Tibial nerve (tissue), 4 donors: Measurements from ENCODE around the gene LUC7L2. TPM values are rescaled to one million over a fixed set of nuclear protein-coding genes. Genes with fewer than 3 reads are reported as not detected.
"Not testable (repeated sequence)": the region's sequence is repeated elsewhere in the genome, so short reads cannot be mapped to it uniquely, and the experiment has no call there.

Experiments used
- DNase-seq, 2 donors: peaks; one replicate each; pipeline ENCODE4 v3.0.0-alpha.2; 2019; ENCODE audit warnings: low spot score in 2 of 2
- H3K27ac ChIP-seq, 4 donors: fragments of 200-600 bp; sonication (generic) in 3 of 4; one replicate each; pipeline ENCODE4 v1.5.1; 2017 to 2019; ENCODE audit warnings: mild to moderate bottlenecking in 1 of 4
- H3K27me3 ChIP-seq, 2 donors: fragments of 200-600 bp; sonication (generic) in 1 of 2; one replicate each; pipeline versions ENCODE4 v1.5.1 to v1.6.0; 2017 to 2019
- H3K36me3 ChIP-seq, 3 donors: fragments of 200-600 bp; sonication (generic); one replicate each; pipeline ENCODE4 v1.5.1; 2018 to 2019
- H3K4me1 ChIP-seq, 4 donors: fragments of 200-600 bp; sonication (generic) in 3 of 4; one replicate each; pipeline ENCODE4 v1.5.1; 2017 to 2019
- H3K4me3 ChIP-seq, 4 donors: fragments of 200-600 bp; sonication (generic) in 3 of 4; one replicate each; pipeline ENCODE4 v1.5.1; 2017 to 2019; ENCODE audit warnings: mild to moderate bottlenecking in 1 of 4, moderate library complexity in 1 of 4
- H3K9me3 ChIP-seq, 4 donors: fragments of 200-600 bp; sonication (generic) in 3 of 4; one replicate each; pipeline ENCODE4 v1.5.1; 2017 to 2019
- CTCF ChIP-seq, 5 experiments: fragments of 200-600 bp in 3 of 5; fragments of 450-650 bp in 2 of 5; sonication (generic) in 3 of 5; IDR thresholded peaks; one replicate each; pipeline ENCODE4 v1.5.1; 2016 to 2019; ENCODE audit warnings: antibody characterized with exemption in 5 of 5, mild to moderate bottlenecking in 3 of 5, moderate library complexity in 2 of 5
- EP300 ChIP-seq, 2 donors: sonication (generic); formaldehyde crosslinking; IDR thresholded peaks; one replicate each; pipeline ENCODE4 v1.6.1; 2017; ENCODE audit warnings: antibody characterized with exemption in 2 of 2, mild to moderate bottlenecking in 1 of 2
- POLR2A ChIP-seq, 2 donors: fragments of 450-650 bp; IDR thresholded peaks; one replicate each; pipeline ENCODE4 v1.6.1; 2017; ENCODE audit warnings: antibody characterized with exemption in 2 of 2, mild to moderate bottlenecking in 2 of 2, moderate library complexity in 2 of 2
- WGBS, 2 donors: methylation state at CpG; one replicate each; pipeline ENCODE4 v1.1.5; 2018; 5-methylcytosine and 5-hydroxymethylcytosine counted together
- total RNA-seq, 4 donors: library from RNA; depleted of rRNA; stranded (reverse); fragments of >200 nt; gene quantifications; one replicate each; pipeline ENCODE4 v1.1.0, GENCODE V29; 2016

LUC7L2 gene
- total RNA-seq, result 100 to 1,000 TPM in 2 of 4 donors, 10 to 100 TPM in 2; 76.2 to 107 (median 102) TPM

- H3K4me3 ChIP-seq, result peak within 1 kb of the TSS; percentile 67 to 80 (median 72)
- no peaks in the 10 kb centered on the region for H3K9me3 ChIP-seq
- DNase-seq, result peak; percentile 99 to 100
- no peaks in the 10 kb centered on the region for H3K36me3 ChIP-seq
- TF ChIP-seq POLR2A (IDR thresholded peaks at IDR 0.05) (peak; percentile 78 to 96), CTCF (IDR thresholded peaks at IDR 0.05) (peak in 4 of 5 experiments; percentile 5 to 60 (median 18)), EP300 (IDR thresholded peaks at IDR 0.05) (peak; percentile 80 to 99)
- 1 to 2% methylated on average over 47 to 73 of the region's 98 CpGs for WGBS, 2 donors
- H3K4me1 ChIP-seq, result peaks cover 0 to 47% (median 25%) of the 10 kb centered on the region in 4 donors
- peak within 1 kb of the TSS; percentile 98 to 100 (median 98) for H3K27ac ChIP-seq
- H3K27me3 ChIP-seq, result no peaks in the 10 kb centered on the region
Measured at GRCh38 chr7:139359366-139360209, at the start of gene LUC7L2. TSS of gene LUC7L2 (plus strand) at chr7:139359894. CDS start at chr7:139360262, 368 bp downstream.

GRCh38 chr7:139317939-139318505, 41.7 kb upstream of the LUC7L2 start:
- Histone ChIP-seq H3K27ac (no peak overlapping the region), H3K4me3 (no peak overlapping the region), H3K36me3 (no peaks in the 10 kb centered on the region), H3K4me1 (no peaks in the 10 kb centered on the region), H3K9me3 (no peaks in the 10 kb centered on the region), H3K27me3 (no peaks in the 10 kb centered on the region)
- TF ChIP-seq EP300 (IDR thresholded peaks at IDR 0.05), result no peak
- no peak for TF ChIP-seq CTCF (IDR thresholded peaks at IDR 0.05)
- TF ChIP-seq POLR2A (IDR thresholded peaks at IDR 0.05), result no peak
- 86 to 90% methylated on average over 5 of the region's 5 CpGs for WGBS, 2 donors
- DNase-seq, result no peak

- TF ChIP-seq EP300 (IDR thresholded peaks at IDR 0.05) (no peak), CTCF (IDR thresholded peaks at IDR 0.05) (peak in 1 of 5 experiments; percentile 13)
- DNase-seq, result no peak
- Histone ChIP-seq H3K27ac (no peak overlapping the region), H3K36me3 (no peaks in the 10 kb centered on the region), H3K9me3 (no peaks in the 10 kb centered on the region), H3K4me1 (no peaks in the 10 kb centered on the region), H3K4me3 (no peak overlapping the region), H3K27me3 (no peaks in the 10 kb centered on the region)
- WGBS, 2 donors, result 61 to 65% methylated on average over 11 of the region's 11 CpGs
Measured at GRCh38 chr7:139321071-139321745, 38.5 kb upstream of the LUC7L2 start.

GRCh38 chr7:139324709-139325108, 35.0 kb upstream of the LUC7L2 start:
- not testable (repeated sequence) for H3K9me3 ChIP-seq, H3K4me1 ChIP-seq, H3K27me3 ChIP-seq, DNase-seq, H3K36me3 ChIP-seq, H3K4me3 ChIP-seq, H3K27ac ChIP-seq
- WGBS, 2 donors, result 92 to 95% methylated on average over 11 of the region's 11 CpGs

GRCh38 chr7:139328375-139328774, 31.3 kb upstream of the LUC7L2 start:
- Histone ChIP-seq H3K4me1 (no peaks in the 10 kb centered on the region), H3K9me3 (no peaks in the 10 kb centered on the region), H3K27ac (no peak overlapping the region), H3K27me3 (no peaks in the 10 kb centered on the region), H3K36me3 (no peaks in the 10 kb centered on the region), H3K4me3 (no peak overlapping the region)
- DNase-seq, result no peak
- 53 to 83% methylated on average over 2 of the region's 2 CpGs for WGBS, 2 donors
- TF ChIP-seq EP300 (IDR thresholded peaks at IDR 0.05) (no peak), CTCF (IDR thresholded peaks at IDR 0.05) (no peak), POLR2A (IDR thresholded peaks at IDR 0.05) (no peak)
